ENCODE data around the gene PDE6H.

GRCh38 chr12:14997998-14998397 is 25.2 kb downstream of the PDE6H start:
- no peak for TF ChIP-seq PHF8 (IDR thresholded peaks at IDR 0.05; ENCODE audit: borderline replicate concordance, low read depth)
- no peak for TF ChIP-seq CHD2 (IDR thresholded peaks at IDR 0.05; ENCODE audit: low read length, partially characterized antibody)
- no peak for TF ChIP-seq POLR2AphosphoS2 (conservative IDR thresholded peaks at IDR 0.05; ENCODE audit: low read length)
- TF ChIP-seq CTCF (IDR thresholded peaks at IDR 0.05) = no peak
- TF ChIP-seq RNF2 (IDR thresholded peaks at IDR 0.05; ENCODE audit: borderline replicate concordance, low read depth) = no peak
- no peak for TF ChIP-seq RFX5 (IDR thresholded peaks at IDR 0.05)
- TF ChIP-seq USF2 (IDR thresholded peaks at IDR 0.05) = no peak
- TF ChIP-seq SREBF2 (IDR thresholded peaks at IDR 0.05) = no peak
- TF ChIP-seq MAZ (IDR thresholded peaks at IDR 0.05; ENCODE audit: borderline replicate concordance, low read depth, low read length) = no peak
- no peak for TF ChIP-seq HDAC2 (IDR thresholded peaks at IDR 0.05)
- TF ChIP-seq MAX (IDR thresholded peaks at IDR 0.05) = no peak
- TF ChIP-seq POLR2A (IDR thresholded peaks at IDR 0.05; ENCODE audit: low read length) = no peak
- no peak for TF ChIP-seq EP300 (IDR thresholded peaks at IDR 0.05)

All from A549 (cell line).